AG04450 (cell line): Measurements from ENCODE around the gene CDH18. TPM values are rescaled to one million over a fixed set of nuclear protein-coding genes. Genes with fewer than 3 reads are reported as not detected.

Source experiments
- CTCF ChIA-PET: fragments of 300-600, 350-600 bp; formaldehyde crosslinking; extraction: SDS; loops from one replicate; lab custom pipeline; 2022; ENCODE audit warnings: antibody characterized with exemption, inconsistent platforms; lab: Charles Lee
- POLR2A ChIA-PET: fragments of 350-600 bp; formaldehyde crosslinking; extraction: SDS; loops from one replicate; lab custom pipeline; 2021; ENCODE audit warnings: antibody characterized with exemption, inconsistent platforms; lab: Yijun Ruan, JAX
- DNase-seq: peaks from one replicate; pipeline ENCODE4 v3.0.0-alpha.2; 2011; ENCODE audit warnings: low read depth, low spot score
- H3K27ac ChIP-seq: one replicate; pipeline ENCODE4 v1.5.1; 2012; ENCODE audit warnings: low read depth, low read length, control low read depth
- H3K27me3 ChIP-seq: one replicate; pipeline ENCODE4 v1.6.0; 2012; ENCODE audit warnings: low read length; ENCODE audit not compliant: control insufficient read depth, insufficient read depth
- H3K4me3 ChIP-seq: 2 replicates; pipeline ENCODE4 v1.5.1; 2011; ENCODE audit warnings: mild to moderate bottlenecking, low read depth, low read length, control low read depth
- H3K9me3 ChIP-seq: 2 replicates; pipeline ENCODE4 v1.5.1; 2012; ENCODE audit warnings: low read length; ENCODE audit not compliant: control insufficient read depth, insufficient read depth
- polyA plus RNA-seq: library from polyadenylated mRNA; depleted of rRNA; stranded (reverse); fragments of >200 nt; gene quantifications from 2 replicates; pipeline ENCODE4 v1.2.3, GENCODE V29; 2011
- TF ChIP-seq, protein P1 (sequence below): IDR thresholded peaks from 2 replicates; pipeline ENCODE4 v1.5.1; 2011; ENCODE audit warnings: low read depth, low read length, control low read depth, inconsistent platforms

Gene CDH18
- polyA plus RNA-seq, 1 experiment = 0.19 TPM

GRCh38 chr5:19719109-19719508 is 268.9 kb downstream of the CDH18 start:
- Histone ChIP-seq H3K27ac (no peak overlapping the region), H3K9me3 (no peaks in the 10 kb centered on the region), H3K4me3 (no peak overlapping the region), H3K27me3 (no peaks in the 10 kb centered on the region)
- POLR2A ChIA-PET = no interaction called here
- TF ChIP-seq, protein P1, sequence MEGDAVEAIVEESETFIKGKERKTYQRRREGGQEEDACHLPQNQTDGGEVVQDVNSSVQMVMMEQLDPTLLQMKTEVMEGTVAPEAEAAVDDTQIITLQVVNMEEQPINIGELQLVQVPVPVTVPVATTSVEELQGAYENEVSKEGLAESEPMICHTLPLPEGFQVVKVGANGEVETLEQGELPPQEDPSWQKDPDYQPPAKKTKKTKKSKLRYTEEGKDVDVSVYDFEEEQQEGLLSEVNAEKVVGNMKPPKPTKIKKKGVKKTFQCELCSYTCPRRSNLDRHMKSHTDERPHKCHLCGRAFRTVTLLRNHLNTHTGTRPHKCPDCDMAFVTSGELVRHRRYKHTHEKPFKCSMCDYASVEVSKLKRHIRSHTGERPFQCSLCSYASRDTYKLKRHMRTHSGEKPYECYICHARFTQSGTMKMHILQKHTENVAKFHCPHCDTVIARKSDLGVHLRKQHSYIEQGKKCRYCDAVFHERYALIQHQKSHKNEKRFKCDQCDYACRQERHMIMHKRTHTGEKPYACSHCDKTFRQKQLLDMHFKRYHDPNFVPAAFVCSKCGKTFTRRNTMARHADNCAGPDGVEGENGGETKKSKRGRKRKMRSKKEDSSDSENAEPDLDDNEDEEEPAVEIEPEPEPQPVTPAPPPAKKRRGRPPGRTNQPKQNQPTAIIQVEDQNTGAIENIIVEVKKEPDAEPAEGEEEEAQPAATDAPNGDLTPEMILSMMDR = no peak
- CTCF ChIA-PET = no interaction called here
- DNase-seq = no peak

DNA sequence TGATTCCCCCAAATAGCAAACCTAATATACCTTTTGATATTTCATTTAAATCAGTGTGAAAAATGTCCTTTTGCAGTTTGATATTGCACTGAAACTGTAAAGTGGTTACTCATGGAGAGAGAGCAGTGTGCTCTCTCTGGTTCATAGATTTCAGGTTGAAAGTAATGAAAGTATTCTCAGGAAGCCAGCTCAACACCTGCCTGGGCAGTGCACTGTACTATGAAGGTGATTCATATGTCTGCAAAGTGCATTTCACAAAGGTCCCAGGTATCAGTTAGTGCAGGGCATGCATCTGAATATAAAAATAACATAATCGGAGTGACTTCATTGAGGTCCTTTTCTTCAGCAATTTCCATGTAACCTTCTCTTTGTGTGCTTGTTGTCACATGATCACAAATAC is 274.3 kb downstream of the CDH18 start:
- ChIA-PET CTCF (no interaction called here), POLR2A (interaction anchor here (0.5 kb wide), 1 partner anchor 11 kb away, joined by 6 read pairs; no protein-coding TSS in a partner anchor)
- H3K27me3 ChIP-seq = no peaks in the 10 kb centered on the region
- DNase-seq = no peak
- no peak overlapping the region for H3K27ac ChIP-seq
- H3K4me3 ChIP-seq = no peak overlapping the region
- TF ChIP-seq, protein P1 = no peak
- no peaks in the 10 kb centered on the region for H3K9me3 ChIP-seq

DNA sequence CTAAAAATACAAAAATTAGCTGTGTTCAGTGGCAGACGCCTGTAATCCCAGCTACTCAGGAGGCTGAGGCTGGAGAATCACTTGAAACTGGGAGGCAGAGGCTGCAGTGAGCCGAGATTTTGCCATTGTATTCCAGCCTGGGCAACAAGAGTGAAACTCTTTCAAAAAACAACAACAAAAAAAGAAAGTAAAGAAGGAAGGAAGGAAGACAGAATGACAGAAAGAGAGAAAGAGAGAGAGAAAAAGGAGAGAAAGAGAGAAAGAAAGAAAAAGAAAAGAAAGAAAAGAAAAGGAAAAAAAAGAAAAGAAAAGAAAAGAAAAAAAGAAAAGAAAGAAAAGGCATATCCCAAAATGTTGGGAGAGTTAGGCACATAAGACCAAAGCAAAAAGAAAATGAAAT is 278.6 kb downstream of the CDH18 start:
- TF ChIP-seq, protein P1 = no peak
- POLR2A ChIA-PET = no interaction called here
- CTCF ChIA-PET = no interaction called here

DNA sequence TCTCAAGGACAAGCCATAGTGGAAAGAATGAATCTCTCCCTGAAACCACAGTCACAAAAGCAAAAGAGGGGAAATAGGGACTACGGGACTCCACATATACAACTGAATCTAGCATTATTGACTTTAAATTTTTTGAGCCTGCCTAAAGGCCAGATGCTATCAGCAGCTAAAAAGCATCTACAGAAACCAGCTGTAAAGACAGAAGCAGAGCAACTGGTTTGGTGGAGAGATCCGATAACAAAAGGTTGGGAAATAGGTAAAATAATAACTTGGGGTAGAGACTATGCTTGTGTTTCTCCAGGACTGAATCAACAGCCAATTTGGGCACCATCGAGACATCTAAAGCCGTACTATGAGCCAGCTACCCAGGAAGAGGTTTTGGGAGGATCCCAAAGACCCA is 281.2 kb downstream of the CDH18 start:
- H3K27me3 ChIP-seq = no peaks in the 10 kb centered on the region
- ChIA-PET CTCF (no interaction called here), POLR2A (no interaction called here)

More for the DNA sequence above, 278.6 kb downstream of the CDH18 start:
- Histone ChIP-seq H3K27ac (no peak overlapping the region), H3K4me3 (no peak overlapping the region), H3K9me3 (no peaks in the 10 kb centered on the region), H3K27me3 (no peaks in the 10 kb centered on the region)
- DNase-seq = no peak

DNA sequence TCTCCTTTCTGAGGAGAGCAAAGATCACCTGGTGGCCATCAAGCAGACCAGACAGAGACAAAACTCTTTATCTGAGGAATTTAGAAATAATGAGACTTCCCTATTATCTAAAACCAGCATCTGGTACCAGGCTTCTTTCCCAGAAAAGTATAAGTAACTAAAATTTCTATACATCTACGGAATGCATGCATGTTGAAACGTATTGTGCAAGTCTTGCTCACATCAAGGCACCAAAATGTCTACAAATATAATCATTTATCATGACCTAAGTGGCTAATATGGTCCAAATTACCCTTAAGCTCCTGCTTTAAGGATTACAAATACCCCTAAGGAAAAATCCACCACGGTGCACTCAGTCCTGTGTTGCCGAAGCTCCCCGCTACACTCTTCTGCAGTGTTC is 286.3 kb downstream of the CDH18 start:
- Histone ChIP-seq H3K27me3 (no peaks in the 10 kb centered on the region), H3K4me3 (no peak overlapping the region), H3K27ac (no peak overlapping the region), H3K9me3 (peaks cover 2% of the 10 kb centered on the region; the same call in 1 of the 2 replicates)
- no peak for DNase-seq
- TF ChIP-seq, protein P1 = no peak
- ChIA-PET POLR2A (interaction anchor here (0.8 kb wide), 1 partner anchor 12 kb away, joined by 6 read pairs; no protein-coding TSS in a partner anchor), CTCF (no interaction called here)

More for the DNA sequence above, 281.2 kb downstream of the CDH18 start:
- Histone ChIP-seq H3K9me3 (peaks cover 2% of the 10 kb centered on the region; the same call in 1 of the 2 replicates), H3K4me3 (no peak overlapping the region), H3K27ac (no peak overlapping the region)
- TF ChIP-seq, protein P1 = no peak
- DNase-seq = no peak
